HepG2 (cell line): ENCODE measurements around the gene TF.

Experiments
- CTCF ChIP-seq: sonication (generic); formaldehyde crosslinking; IDR thresholded peaks from 2 replicates; pipeline ENCODE4 v1.5.0; 2020; ENCODE audit warnings: mild to moderate bottlenecking, missing genetic modification reagents, moderate library complexity
- TAF1 ChIP-seq: sonication (generic); formaldehyde crosslinking; IDR thresholded peaks from 2 replicates; pipeline ENCODE4 v1.4.0; 2020; ENCODE audit warnings: missing genetic modification reagents

DNA sequence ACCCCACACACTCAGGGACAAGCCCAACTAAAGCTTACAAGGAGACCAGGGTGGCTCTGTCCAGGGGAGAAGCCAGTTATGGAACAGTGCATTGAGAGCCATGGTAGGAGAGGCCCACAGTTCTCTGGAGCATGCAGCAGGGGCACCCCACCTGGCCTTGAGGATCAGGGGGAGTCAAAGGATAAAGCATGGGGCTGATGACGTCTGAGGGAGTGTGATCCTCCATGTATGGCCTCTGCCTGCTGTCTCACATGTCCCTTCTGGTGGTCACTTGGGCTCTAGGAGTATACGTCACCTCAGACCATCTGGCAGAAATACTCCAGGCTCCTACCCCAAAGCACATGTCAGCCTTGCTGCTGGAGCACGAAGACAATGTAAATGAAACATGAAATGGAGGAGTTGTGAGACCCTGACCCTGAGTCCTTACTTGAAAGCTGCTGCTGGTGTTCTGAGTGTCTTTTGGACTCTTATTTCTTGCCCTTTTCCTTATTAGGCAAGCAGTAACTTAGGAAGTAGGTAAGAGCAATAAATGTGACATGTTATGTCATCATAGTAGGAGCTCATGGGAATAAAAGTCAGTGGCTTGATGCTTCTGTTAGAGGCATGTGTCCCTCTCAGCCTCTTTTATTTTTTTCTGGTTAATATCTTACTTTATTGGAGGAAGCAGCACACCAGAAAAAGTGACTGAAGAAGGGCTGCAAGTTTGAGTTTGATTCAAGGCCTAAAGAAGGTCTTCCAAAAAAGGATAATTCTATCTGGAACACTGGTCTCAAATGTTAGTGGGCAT lies 74.9 kb downstream of the TF start:
- no peak for TF ChIP-seq TAF1 (CRISPR knock-in tag)
- TF ChIP-seq CTCF (CRISPR knock-in tag): no peak
